A549 (cell line): ENCODE measurements around the gene CEACAM7. TPM values are rescaled to one million over a fixed set of nuclear protein-coding genes. Genes with fewer than 3 reads are reported as not detected.
A peak's percentile ranks its signal among the peaks of the same experiment; 100 is the strongest.

ENCODE experiments used
- ATAC-seq, 2 experiments: fragments of 200-7000 bp in 1 of 2; fragments of >200 bp in 1 of 2; cut with Nextera tagmentation in 1 of 2; cut with Tn5 transposase in 1 of 2; 3 replicates each; pipeline versions ENCODE4 v1.8.0 to v1.9.1; 2018 to 2020; ENCODE audit warnings: mild to moderate bottlenecking in 1 of 2, moderate library complexity in 1 of 2
- CTCF ChIA-PET: fragments of 300-600 bp; sonication (Branson Sonifier 250); formaldehyde crosslinking; extraction: SDS; loops from one replicate; lab custom pipeline; 2021; ENCODE audit warnings: antibody characterized with exemption, inconsistent platforms; lab: Yijun Ruan, JAX
- POLR2A ChIA-PET: fragments of 350-600 bp; formaldehyde crosslinking; extraction: SDS; loops from one replicate; lab custom pipeline; 2021; ENCODE audit warnings: antibody characterized with exemption, inconsistent platforms; lab: Yijun Ruan, JAX
- DNase-seq, 2 experiments: peaks; one replicate each; pipeline versions ENCODE4 v3.0.0 to v3.0.0-alpha.2; 2011 to 2016; ENCODE audit warnings: low read depth in 1 of 2, low spot score in 1 of 2
- FAIRE-seq: peaks from 2 replicates; lab custom pipeline; 2011; peaks lifted over from hg19 to GRCh38; lab: Jason Lieb, UNC
- H3K27ac ChIP-seq, 2 experiments: fragments of >200 bp; sonication (Bioruptor Twin); formaldehyde crosslinking; 3 replicates each; pipeline ENCODE4 v1.5.1; 2016 to 2017
- H3K4me1 ChIP-seq: fragments of >200 bp; sonication (Bioruptor Twin); formaldehyde crosslinking; 3 replicates; pipeline ENCODE4 v1.6.1; 2016
- H3K4me2 ChIP-seq: fragments of >200 bp; sonication (Bioruptor Twin); formaldehyde crosslinking; 3 replicates; pipeline ENCODE4 v1.6.1; 2016
- H3K4me3 ChIP-seq: fragments of >200 bp; sonication (Bioruptor Twin); formaldehyde crosslinking; 3 replicates; pipeline ENCODE4 v1.5.1; 2016
- H3K9me3 ChIP-seq: fragments of >200 bp; sonication (Bioruptor Twin); formaldehyde crosslinking; 3 replicates; pipeline ENCODE4 v1.6.1; 2016
- CBX2 ChIP-seq: fragments of 200-600 bp; sonication (generic); IDR thresholded peaks from 2 replicates; pipeline ENCODE4 v1.6.1; 2016; ENCODE audit warnings: low read depth, mild to moderate bottlenecking, borderline replicate concordance
- CBX8 ChIP-seq: fragments of 200-600 bp; sonication (generic); IDR thresholded peaks from 2 replicates; pipeline ENCODE4 v1.6.1; 2016
- CHD4 ChIP-seq: fragments of 200-600 bp; sonication (generic); IDR thresholded peaks from 2 replicates; pipeline ENCODE4 v1.6.1; 2016; ENCODE audit warnings: antibody characterized with exemption, mild to moderate bottlenecking, borderline replicate concordance
- CTCF ChIP-seq: fragments of >200 bp; sonication (Bioruptor Twin); formaldehyde crosslinking; IDR thresholded peaks from 3 replicates; pipeline ENCODE4 v1.5.1; 2016
- FOSB ChIP-seq: fragments of 250-450 bp; sonication (Bioruptor Pico); IDR thresholded peaks from 2 replicates; pipeline ENCODE4 v1.5.0; 2020; ENCODE audit warnings: mild to moderate bottlenecking, moderate library complexity
- FOSL2 ChIP-seq, 2 experiments: fragments of 450-650 bp in 1 of 2; fragments of >200 bp in 1 of 2; sonication (Bioruptor Twin) in 1 of 2; formaldehyde crosslinking; IDR thresholded peaks; 2 replicates each; pipeline versions ENCODE4 v1.5.0 to v1.6.1; 2016 to 2020; ENCODE audit warnings: mild to moderate bottlenecking in 1 of 2, moderate library complexity in 1 of 2
- HMGXB4 ChIP-seq: fragments of 250-450 bp; sonication (Bioruptor Pico); IDR thresholded peaks from 2 replicates; pipeline ENCODE4 v1.5.0; 2021; ENCODE audit warnings: mild to moderate bottlenecking, moderate library complexity, borderline replicate concordance
- HOXA7 ChIP-seq: fragments of 250-450 bp; sonication (Bioruptor Pico); IDR thresholded peaks from 2 replicates; pipeline ENCODE4 v1.5.0; 2020; ENCODE audit warnings: mild to moderate bottlenecking, moderate library complexity
- HOXB5 ChIP-seq: fragments of 250-450 bp; sonication (Bioruptor Pico); IDR thresholded peaks from 2 replicates; pipeline ENCODE4 v1.5.0; 2020; ENCODE audit warnings: mild to moderate bottlenecking, moderate library complexity
- JUNB ChIP-seq: fragments of >200 bp; sonication (Bioruptor Twin); formaldehyde crosslinking; IDR thresholded peaks from 2 replicates; pipeline ENCODE4 v1.6.1; 2016
- MAFK ChIP-seq: fragments of 450-650 bp; IDR thresholded peaks from 2 replicates; pipeline ENCODE4 v1.6.1; 2014; ENCODE audit not compliant: partially characterized antibody
- NFE2L2 ChIP-seq: fragments of 150-350 bp; conservative IDR thresholded peaks from 2 replicates; pipeline ENCODE4 v1.6.1; 2014; ENCODE audit warnings: low read length
- PBX3 ChIP-seq: IDR thresholded peaks from 2 replicates; pipeline ENCODE4 v1.6.1; 2012
- PHF8 ChIP-seq: fragments of 200-600 bp; sonication (generic); IDR thresholded peaks from 2 replicates; pipeline ENCODE4 v1.6.1; 2016; ENCODE audit warnings: low read depth, mild to moderate bottlenecking, antibody characterized with exemption, moderate library complexity, borderline replicate concordance
- RAD21 ChIP-seq, 2 experiments: fragments of >200 bp in 1 of 2; sonication (Bioruptor Twin) in 1 of 2; formaldehyde crosslinking in 1 of 2; IDR thresholded peaks in 1 of 2; conservative IDR thresholded peaks in 1 of 2; 2 replicates in 1 of 2; 3 replicates in 1 of 2; pipeline ENCODE4 v1.6.1; 2012 to 2018; ENCODE audit warnings: inconsistent platforms in 1 of 2
- SMC3 ChIP-seq: fragments of >200 bp; sonication (Bioruptor Twin); formaldehyde crosslinking; IDR thresholded peaks from 3 replicates; pipeline ENCODE4 v1.6.1; 2018; ENCODE audit warnings: inconsistent platforms
- TFCP2L1 ChIP-seq: fragments of 250-450 bp; sonication (Bioruptor Pico); IDR thresholded peaks from 2 replicates; pipeline ENCODE4 v1.5.0; 2021; ENCODE audit warnings: mild to moderate bottlenecking
- TP53 ChIP-seq: fragments of 250-450 bp; sonication (Bioruptor Pico); IDR thresholded peaks from 2 replicates; pipeline ENCODE4 v1.5.0; 2021; ENCODE audit warnings: mild to moderate bottlenecking, moderate library complexity
- ZC3H11A ChIP-seq: fragments of 450-650 bp; IDR thresholded peaks from 2 replicates; pipeline ENCODE4 v1.6.1; 2014; ENCODE audit warnings: antibody characterized with exemption, mild to moderate bottlenecking
- WGBS: methylation state at CpG from one replicate; pipeline ENCODE4 v1.1.6; 2017; ENCODE audit errors: missing lambda C conversion rate; 5-methylcytosine and 5-hydroxymethylcytosine counted together
- polyA plus RNA-seq, 4 experiments: library from polyadenylated mRNA; depleted of rRNA in 3 of 4; stranded (reverse); fragments of >200 nt; fragmentation: RNase III in 1 of 4; extraction: RNeasy Plus Mini Kit Qiagen cat#74134 plus additional on column Dnase treatment in 1 of 4; gene quantifications; 2 replicates in 3 of 4; 3 replicates in 1 of 4; pipeline ENCODE4 v1.2.3, GENCODE V29; 2011 to 2017
- TF ChIP-seq, protein P1 (sequence below): IDR thresholded peaks from 2 replicates; pipeline ENCODE4 v1.6.1; 2012; ENCODE audit warnings: low read depth, borderline replicate concordance

CEACAM7 gene
- polyA plus RNA-seq, 2 of the 4 experiments (the other 2 are of a cell fraction), result 0.05 TPM; not detected in 1

- H3K4me1 ChIP-seq, result no peaks in the 10 kb centered on the region
- H3K4me3 ChIP-seq, result no peak overlapping the region
- ATAC-seq (peak; percentile 72 to 88), DNase-seq (peak; percentile 42 to 76), FAIRE-seq (peak; percentile 99)
- peaks cover 10% of the 10 kb centered on the region; the same call in 2 of the 3 replicates for H3K9me3 ChIP-seq
- CTCF ChIA-PET, result interaction anchor here (0.5 to 12.9 kb wide), 36 partner anchors 10 to 1029 kb away, joined by 3 to 358 read pairs (median 4); partner anchors contain the start of genes CEACAM4, CEACAM5 and CEACAM6
- H3K27ac ChIP-seq, result no peak overlapping the region
- WGBS, result 20% methylated on average over 20 of the region's 20 CpGs
- H3K4me2 ChIP-seq, result peak overlapping the region; percentile 34; the same call in 2 of the 3 replicates
- TF ChIP-seq FOSL2 (IDR thresholded peaks at IDR 0.05), result no peak
- no peak for TF ChIP-seq FOSL2 (CRISPR knock-in tag; IDR thresholded peaks at IDR 0.05)
- TF ChIP-seq SMC3, result peak; percentile 64
- no peak for TF ChIP-seq HOXB5 (CRISPR knock-in tag)
- TF ChIP-seq ZC3H11A, result no peak
- TF ChIP-seq, protein P1, sequence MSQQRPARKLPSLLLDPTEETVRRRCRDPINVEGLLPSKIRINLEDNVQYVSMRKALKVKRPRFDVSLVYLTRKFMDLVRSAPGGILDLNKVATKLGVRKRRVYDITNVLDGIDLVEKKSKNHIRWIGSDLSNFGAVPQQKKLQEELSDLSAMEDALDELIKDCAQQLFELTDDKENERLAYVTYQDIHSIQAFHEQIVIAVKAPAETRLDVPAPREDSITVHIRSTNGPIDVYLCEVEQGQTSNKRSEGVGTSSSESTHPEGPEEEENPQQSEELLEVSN, result no peak
- TF ChIP-seq NFE2L2, result no peak
- TF ChIP-seq CBX2, result no peak
- no peak for TF ChIP-seq JUNB
- TF ChIP-seq RAD21 (conservative IDR thresholded peaks at IDR 0.05 in 1 of 2, IDR thresholded peaks at IDR 0.05 in 1 of 2), result peak; percentile 51 to 67; a peak in 4 of 5 replicates
- no peak for TF ChIP-seq TFCP2L1 (CRISPR knock-in tag)
- no peak for TF ChIP-seq PHF8
- no peak for TF ChIP-seq HOXA7 (CRISPR knock-in tag)
- no peak for TF ChIP-seq CBX8
- TF ChIP-seq HMGXB4 (CRISPR knock-in tag), result no peak
- no peak for TF ChIP-seq MAFK
- no peak for TF ChIP-seq PBX3
- peak; percentile 77 for TF ChIP-seq CTCF
- TF ChIP-seq TP53 (CRISPR knock-in tag), result no peak
- POLR2A ChIA-PET, result no interaction called here
These were observed 3.3 kb upstream of the CEACAM7 start for GRCh38 chr19:41691268-41691970.

DNA sequence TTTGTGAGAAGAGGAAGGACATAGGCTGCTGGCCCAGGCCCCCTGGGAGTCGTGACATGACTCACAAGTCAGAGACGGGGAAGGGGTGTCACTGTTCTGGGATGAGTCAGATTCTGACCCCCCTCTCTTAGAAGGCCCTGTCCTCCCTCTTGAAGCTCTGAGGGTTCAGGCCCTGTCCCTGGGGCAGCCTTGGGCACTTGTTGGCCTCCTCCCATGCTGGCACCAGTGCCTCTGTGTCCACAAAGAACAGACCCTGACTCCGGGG lies 2.7 kb upstream of the CEACAM7 start:
- 12% methylated on average over 3 of the region's 3 CpGs for WGBS
- FAIRE-seq, result no peak
- H3K4me3 ChIP-seq, result no peak overlapping the region
- H3K4me1 ChIP-seq, result no peaks in the 10 kb centered on the region
- no peak overlapping the region for H3K4me2 ChIP-seq
- ChIA-PET CTCF (interaction anchor here (0.5 to 12.9 kb wide), 33 partner anchors 9 to 1030 kb away, joined by 3 to 358 read pairs (median 4); partner anchors contain the start of genes CEACAM4, CEACAM5 and CEACAM6), POLR2A (no interaction called here)
- ATAC-seq, result no peak
- DNase-seq, result no peak
- H3K9me3 ChIP-seq, result peaks cover 10% of the 10 kb centered on the region; the same call in 2 of the 3 replicates
- TF ChIP-seq FOSB (CRISPR knock-in tag) (no peak), MAFK (no peak), NFE2L2 (no peak), CBX8 (no peak), CHD4 (no peak)
- H3K27ac ChIP-seq, result no peak overlapping the region
